Liver (tissue), 9 donors: Measurements from ENCODE around the gene RHOD. TPM values are rescaled to one million over a fixed set of nuclear protein-coding genes. Genes with fewer than 3 reads are reported as not detected.

Source experiments
- DNase-seq: peaks from one replicate; pipeline ENCODE4 v3.0.0-alpha.2; 2017; ENCODE audit warnings: low spot score
- H3K27ac ChIP-seq, 2 donors: one replicate each; pipeline ENCODE4 v1.7.0; 2013; ENCODE audit warnings: inconsistent platforms in 2 of 2, low read length in 2 of 2, control low read depth in 1 of 2, low read depth in 1 of 2, mild to moderate bottlenecking in 1 of 2
- H3K27me3 ChIP-seq, 4 donors: one replicate each; pipeline versions ENCODE4 v1.6.1 to v1.7.0; 2013; ENCODE audit warnings: low read length in 3 of 4, inconsistent platforms in 1 of 4, mild to moderate bottlenecking in 1 of 4, moderate library complexity in 1 of 4; ENCODE audit not compliant: control insufficient read depth in 4 of 4, insufficient read depth in 4 of 4
- H3K36me3 ChIP-seq, 4 donors: one replicate each; pipeline versions ENCODE4 v1.6.1 to v1.7.0; 2013; ENCODE audit warnings: low read length in 3 of 4, mild to moderate bottlenecking in 3 of 4, low read depth in 1 of 4, moderate library complexity in 1 of 4; ENCODE audit not compliant: control insufficient read depth in 4 of 4, insufficient read depth in 3 of 4
- H3K4me1 ChIP-seq, 4 donors: one replicate each; pipeline versions ENCODE4 v1.6.1 to v1.7.0; 2013; ENCODE audit warnings: low read length in 3 of 4, mild to moderate bottlenecking in 3 of 4, moderate library complexity in 1 of 4; ENCODE audit not compliant: control insufficient read depth in 4 of 4, insufficient read depth in 4 of 4
- H3K4me3 ChIP-seq, 3 donors: one replicate each; pipeline versions ENCODE4 v1.6.1 to v1.7.0; 2013; ENCODE audit warnings: low read length in 3 of 3, control low read depth in 1 of 3, low read depth in 1 of 3, mild to moderate bottlenecking in 1 of 3
- H3K9ac ChIP-seq, 2 donors: one replicate each; pipeline ENCODE4 v1.7.0; 2013; ENCODE audit warnings: low read length in 2 of 2, mild to moderate bottlenecking in 2 of 2, moderate library complexity in 2 of 2, control low read depth in 1 of 2, low read depth in 1 of 2
- H3K9me3 ChIP-seq, 4 donors: one replicate each; pipeline versions ENCODE4 v1.6.1 to v1.7.0; 2013; ENCODE audit warnings: low read length in 3 of 4; ENCODE audit not compliant: control insufficient read depth in 4 of 4
- ATF3 ChIP-seq: IDR thresholded peaks from 2 replicates; pipeline ENCODE4 v1.6.1; 2016; ENCODE audit warnings: antibody characterized with exemption
- CTCF ChIP-seq: fragments of 150-350 bp; IDR thresholded peaks from 2 replicates; pipeline ENCODE4 v1.5.1; 2017; ENCODE audit warnings: improper control_type of control experiment, low read depth, low read length; ENCODE audit not compliant: missing input control
- EGR1 ChIP-seq, 2 donors: IDR thresholded peaks; 2 replicates each; pipeline ENCODE4 v1.6.1; 2016 to 2018; ENCODE audit warnings: antibody characterized with exemption in 2 of 2, low read depth in 2 of 2
- FOXA1 ChIP-seq: IDR thresholded peaks from 2 replicates; pipeline ENCODE4 v1.6.1; 2016; ENCODE audit warnings: antibody characterized with exemption
- FOXA2 ChIP-seq: IDR thresholded peaks from 2 replicates; pipeline ENCODE4 v1.6.1; 2016; ENCODE audit warnings: antibody characterized with exemption
- GABPA ChIP-seq, 2 donors: IDR thresholded peaks in 1 of 2; conservative IDR thresholded peaks in 1 of 2; 2 replicates each; pipeline ENCODE4 v1.6.1; 2016; ENCODE audit warnings: antibody characterized with exemption in 2 of 2, mild to moderate bottlenecking in 1 of 2, moderate library complexity in 1 of 2
- HNF4A ChIP-seq, 2 donors: conservative IDR thresholded peaks; 2 replicates each; pipeline ENCODE4 v1.6.1; 2016; ENCODE audit warnings: antibody characterized with exemption in 2 of 2, mild to moderate bottlenecking in 2 of 2
- HNF4G ChIP-seq: IDR thresholded peaks from 2 replicates; pipeline ENCODE4 v1.6.1; 2016; ENCODE audit warnings: antibody characterized with exemption
- JUND ChIP-seq, 2 donors: IDR thresholded peaks; 2 replicates each; pipeline ENCODE4 v1.6.1; 2016; ENCODE audit warnings: antibody characterized with exemption in 2 of 2
- MAX ChIP-seq: IDR thresholded peaks from 2 replicates; pipeline ENCODE4 v1.6.1; 2016; ENCODE audit warnings: antibody characterized with exemption
- NR2F2 ChIP-seq: IDR thresholded peaks from 2 replicates; pipeline ENCODE4 v1.6.1; 2016; ENCODE audit warnings: antibody characterized with exemption
- RAD21 ChIP-seq, 2 donors: IDR thresholded peaks; 2 replicates each; pipeline ENCODE4 v1.6.1; 2016; ENCODE audit warnings: antibody characterized with exemption in 2 of 2, mild to moderate bottlenecking in 2 of 2
- REST ChIP-seq: IDR thresholded peaks from 2 replicates; pipeline ENCODE4 v1.6.1; 2016; ENCODE audit warnings: antibody characterized with exemption, mild to moderate bottlenecking
- RXRA ChIP-seq, 2 donors: IDR thresholded peaks; 2 replicates each; pipeline ENCODE4 v1.6.1; 2017 to 2018; ENCODE audit warnings: antibody characterized with exemption in 2 of 2, mild to moderate bottlenecking in 1 of 2
- SP1 ChIP-seq: IDR thresholded peaks from 2 replicates; pipeline ENCODE4 v1.6.1; 2018; ENCODE audit warnings: antibody characterized with exemption, mild to moderate bottlenecking
- TAF1 ChIP-seq: conservative IDR thresholded peaks from 2 replicates; pipeline ENCODE4 v1.6.1; 2016; ENCODE audit warnings: antibody characterized with exemption, mild to moderate bottlenecking
- YY1 ChIP-seq: IDR thresholded peaks from 2 replicates; pipeline ENCODE4 v1.6.1; 2016; ENCODE audit warnings: antibody characterized with exemption, mild to moderate bottlenecking
- ZBTB33 ChIP-seq: IDR thresholded peaks from 2 replicates; pipeline ENCODE4 v1.6.1; 2016; ENCODE audit warnings: antibody characterized with exemption
- WGBS: extraction: QIAGEN DNeasy Blood & Tissue Kit; methylation state at CpG from one replicate; pipeline ENCODE4 v1.1.7; 2013; 5-methylcytosine and 5-hydroxymethylcytosine counted together
- polyA plus RNA-seq, 2 donors: library from polyadenylated mRNA; stranded (reverse) in 1 of 2; unstranded in 1 of 2; fragments of 200-250 nt in 1 of 2; fragments of >200 nt in 1 of 2; fragmentation: Nextera tagmentation in 1 of 2; extraction: Ambion mirVana in 1 of 2; gene quantifications; one replicate each; pipeline versions ENCODE4 v1.2.1 to v1.2.3, GENCODE V29; 2013 to 2015
- total RNA-seq, 2 donors: library from RNA; depleted of rRNA; stranded (reverse); fragments of >200 nt; gene quantifications; one replicate each; pipeline ENCODE4 v1.2.3, GENCODE V29; 2014
- donor health status: healthy.
- donor health status: healthy.
- donor health status: healthy.
- donor health status: healthy.
- donor health status: healthy.

The RHOD gene
- total and polyA plus RNA-seq, 4 donors: 7.8 to 50.7 (median 33.2) TPM

- H3K4me3 ChIP-seq: no peak overlapping the region
- H3K9ac ChIP-seq: no peak overlapping the region
- peaks cover 11 to 49% (median 29%) of the 10 kb centered on the region in 4 donors for H3K4me1 ChIP-seq
- H3K9me3 ChIP-seq: no peaks in the 10 kb centered on the region
- H3K36me3 ChIP-seq: peaks cover 0 to 2% (median 0%) of the 10 kb centered on the region in 4 donors
- TF ChIP-seq MAX (no peak), YY1 (no peak), RXRA (IDR thresholded peaks at IDR 0.05) (no peak), HNF4G (no peak), SP1 (no peak), JUND (IDR thresholded peaks at IDR 0.05) (no peak), EGR1 (IDR thresholded peaks at IDR 0.05; ENCODE audit: low read depth in 2 of 2) (no peak), ATF3 (no peak)
- no peaks in the 10 kb centered on the region for H3K27me3 ChIP-seq
- peak overlapping the region in 1 of 2 donors; percentile 35 for H3K27ac ChIP-seq
- 93% methylated on average over 8 of the region's 8 CpGs for WGBS
- DNase-seq: no peak
These were observed 30.9 kb upstream of the RHOD start for GRCh38 chr11:67025750-67026149.

- 83% methylated on average over 5 of the region's 5 CpGs for WGBS
- H3K4me1 ChIP-seq: peaks cover 11 to 49% (median 29%) of the 10 kb centered on the region in 4 donors
- no peak for DNase-seq
- TF ChIP-seq TAF1: no peak
- no peak for TF ChIP-seq FOXA2
- no peak for TF ChIP-seq NR2F2
- TF ChIP-seq HNF4A (conservative IDR thresholded peaks at IDR 0.05): no peak
- H3K4me3 ChIP-seq: no peak overlapping the region
- no peaks in the 10 kb centered on the region for H3K27me3 ChIP-seq
- H3K9me3 ChIP-seq: no peaks in the 10 kb centered on the region
- H3K27ac ChIP-seq: peak overlapping the region; percentile 76 to 93
- peaks cover 0 to 2% (median 0%) of the 10 kb centered on the region in 4 donors for H3K36me3 ChIP-seq
- H3K9ac ChIP-seq: no peak overlapping the region
These were observed 29.7 kb upstream of the RHOD start for GRCh38 chr11:67026941-67027340.

GRCh38 chr11:67027483-67027930 lies 29.1 kb upstream of the RHOD start:
- no peak for DNase-seq
- H3K27ac ChIP-seq: peak overlapping the region; percentile 76 to 93
- H3K9ac ChIP-seq: no peak overlapping the region
- 47% methylated on average over 12 of the region's 12 CpGs for WGBS
- no peaks in the 10 kb centered on the region for H3K27me3 ChIP-seq
- peaks cover 7 to 44% (median 26%) of the 10 kb centered on the region in 4 donors for H3K4me1 ChIP-seq
- no peak overlapping the region for H3K4me3 ChIP-seq
- TF ChIP-seq HNF4A (conservative IDR thresholded peaks at IDR 0.05) (peak; percentile 24 to 85), TAF1 (no peak), HNF4G (no peak), NR2F2 (no peak), ZBTB33 (no peak), CTCF (no peak), EGR1 (IDR thresholded peaks at IDR 0.05; ENCODE audit: low read depth in 2 of 2) (peak in 1 of 2 donors; percentile 72), JUND (IDR thresholded peaks at IDR 0.05) (peak in 1 of 2 donors; percentile 15), YY1 (peak; percentile 81), RAD21 (IDR thresholded peaks at IDR 0.05) (peak; percentile 33 to 42), FOXA2 (peak; percentile 64), FOXA1 (peak; percentile 57), MAX (peak; percentile 96), RXRA (IDR thresholded peaks at IDR 0.05) (peak; percentile 72 to 95), SP1 (peak; percentile 62), GABPA (IDR thresholded peaks at IDR 0.05 in 1 of 2, conservative IDR thresholded peaks at IDR 0.05 in 1 of 2) (peak in 1 of 2 donors; percentile 34), REST (no peak), ATF3 (no peak)
- H3K36me3 ChIP-seq: peaks cover 0 to 2% (median 0%) of the 10 kb centered on the region in 4 donors
- H3K9me3 ChIP-seq: no peaks in the 10 kb centered on the region
